H9 (cell line): Measurements from ENCODE around the gene DDX4. TPM values are rescaled to one million over a fixed set of nuclear protein-coding genes. Genes with fewer than 3 reads are reported as not detected.

ENCODE experiments used
- DNase-seq: peaks from one replicate; pipeline ENCODE4 v3.0.0-alpha.2; 2017
- H2AFZ ChIP-seq: one replicate; pipeline ENCODE4 v1.6.1; 2013; ENCODE audit warnings: mild to moderate bottlenecking, low read length, control low read depth, moderate library complexity
- H2AK5ac ChIP-seq: 2 replicates; pipeline ENCODE4 v1.6.1; 2013; ENCODE audit warnings: low read length, control low read depth, mixed read lengths; ENCODE audit not compliant: insufficient read length
- H2BK120ac ChIP-seq: one replicate; pipeline ENCODE4 v1.6.1; 2013; ENCODE audit warnings: low read depth, mild to moderate bottlenecking, low read length, control low read depth, inconsistent platforms; ENCODE audit not compliant: poor library complexity, severe bottlenecking
- H2BK12ac ChIP-seq: 2 replicates; pipeline ENCODE4 v1.6.1; 2013; ENCODE audit warnings: low read length, control low read depth, mixed read lengths, low read depth; ENCODE audit not compliant: insufficient read length
- H2BK15ac ChIP-seq: 2 replicates; pipeline ENCODE4 v1.6.1; 2013; ENCODE audit warnings: low read depth, low read length, control low read depth
- H2BK20ac ChIP-seq: one replicate; pipeline ENCODE4 v1.6.1; 2013; ENCODE audit warnings: low read depth, mild to moderate bottlenecking, low read length, control low read depth, inconsistent platforms; ENCODE audit not compliant: poor library complexity, severe bottlenecking
- H2BK5ac ChIP-seq: 2 replicates; pipeline ENCODE4 v1.6.1; 2013; ENCODE audit warnings: low read length, control low read depth, mixed read lengths; ENCODE audit not compliant: insufficient read length
- H3K14ac ChIP-seq: 2 replicates; pipeline ENCODE4 v1.6.1; 2013; ENCODE audit warnings: low read length, control low read depth; ENCODE audit not compliant: insufficient read depth
- H3K18ac ChIP-seq: 2 replicates; pipeline ENCODE4 v1.6.1; 2013; ENCODE audit warnings: low read depth, mild to moderate bottlenecking, mixed read lengths, low read length, control low read depth; ENCODE audit not compliant: insufficient read length
- H3K23ac ChIP-seq: 2 replicates; pipeline ENCODE4 v1.6.1; 2013; ENCODE audit warnings: low read length, control low read depth, mixed read lengths, low read depth; ENCODE audit not compliant: insufficient read length
- H3K23me2 ChIP-seq: 2 replicates; pipeline ENCODE4 v1.6.1; 2013; ENCODE audit warnings: low read depth, mild to moderate bottlenecking, mixed read lengths, low read length, control low read depth; ENCODE audit not compliant: insufficient read length, poor library complexity, severe bottlenecking
- H3K27ac ChIP-seq: 2 replicates; pipeline ENCODE4 v1.5.1; 2013; ENCODE audit warnings: low read length, control low read depth, mixed read lengths, low read depth; ENCODE audit not compliant: insufficient read length
- H3K27me3 ChIP-seq: 2 replicates; pipeline ENCODE4 v1.6.1; 2013; ENCODE audit warnings: low read length, control low read depth, inconsistent platforms; ENCODE audit not compliant: insufficient read depth
- H3K4ac ChIP-seq: 2 replicates; pipeline ENCODE4 v1.6.1; 2013; ENCODE audit warnings: low read depth, mild to moderate bottlenecking, control low read depth, inconsistent platforms, low read length, moderate library complexity
- H3K4me1 ChIP-seq: 2 replicates; pipeline ENCODE4 v1.6.1; 2013; ENCODE audit warnings: low read length, control low read depth, inconsistent platforms; ENCODE audit not compliant: insufficient read depth
- H3K4me2 ChIP-seq: 2 replicates; pipeline ENCODE4 v1.6.1; 2013; ENCODE audit warnings: low read length, control low read depth, mixed read lengths; ENCODE audit not compliant: insufficient read length, insufficient read depth
- H3K56ac ChIP-seq: 2 replicates; pipeline ENCODE4 v1.6.1; 2013; ENCODE audit warnings: low read depth, mild to moderate bottlenecking, mixed read lengths, low read length, control low read depth; ENCODE audit not compliant: insufficient read length
- H3K79me1 ChIP-seq: 2 replicates; pipeline ENCODE4 v1.6.1; 2013; ENCODE audit warnings: low read depth, mild to moderate bottlenecking, moderate library complexity, low read length, control low read depth, inconsistent platforms; ENCODE audit not compliant: insufficient read depth, poor library complexity, severe bottlenecking
- H3K79me2 ChIP-seq: 2 replicates; pipeline ENCODE4 v1.6.1; 2013; ENCODE audit warnings: low read length, control low read depth, inconsistent platforms; ENCODE audit not compliant: insufficient read depth
- H3K9ac ChIP-seq: 2 replicates; pipeline ENCODE4 v1.6.1; 2013; ENCODE audit warnings: low read length, control low read depth, mixed read lengths; ENCODE audit not compliant: insufficient read length; ENCODE audit errors: extremely low read depth
- H3K9me3 ChIP-seq: one replicate; pipeline ENCODE4 v1.6.1; 2013; ENCODE audit warnings: low read depth, low read length, inconsistent platforms; ENCODE audit not compliant: control insufficient read depth
- H3T11ph ChIP-seq: one replicate; pipeline ENCODE4 v1.6.1; 2013; ENCODE audit warnings: mild to moderate bottlenecking, low read length, control low read depth, inconsistent platforms
- H4K20me1 ChIP-seq: one replicate; pipeline ENCODE4 v1.6.1; 2013; ENCODE audit not compliant: control insufficient read depth, insufficient read length, insufficient read depth
- H4K5ac ChIP-seq: 2 replicates; pipeline ENCODE4 v1.6.1; 2013; ENCODE audit warnings: low read depth, mild to moderate bottlenecking, mixed read lengths, low read length, control low read depth; ENCODE audit not compliant: insufficient read length
- H4K8ac ChIP-seq: replicated peaks from 2 replicates; pipeline ENCODE4 v1.6.1; 2013; ENCODE audit warnings: low read length, control low read depth, mixed read lengths, low read depth; ENCODE audit not compliant: insufficient read length
- H4K91ac ChIP-seq: 2 replicates; pipeline ENCODE4 v1.6.1; 2013; ENCODE audit warnings: low read depth, mild to moderate bottlenecking, moderate library complexity, mixed read lengths, low read length, control low read depth; ENCODE audit not compliant: insufficient read length
- H3K27ac Mint-ChIP-seq, 3 experiments: 2 replicates in 2 of 3; 3 replicates in 1 of 3; pipeline ENCODE4 v1.8.0; 2020 to 2021; ENCODE audit warnings: mixed read lengths in 3 of 3, mild to moderate bottlenecking in 1 of 3, moderate library complexity in 1 of 3
- H3K27me3 Mint-ChIP-seq: 2 replicates; pipeline ENCODE4 v1.8.0; 2021; ENCODE audit warnings: low read depth, mild to moderate bottlenecking, moderate library complexity, mixed read lengths
- H3K36me3 Mint-ChIP-seq, 3 experiments: 2 replicates in 2 of 3; 3 replicates in 1 of 3; pipeline ENCODE4 v1.8.0; 2020 to 2021; ENCODE audit warnings: low read depth in 3 of 3, mixed read lengths in 3 of 3; ENCODE audit not compliant: insufficient read depth in 1 of 3
- H3K4me1 Mint-ChIP-seq, 2 experiments: 2 replicates each; pipeline ENCODE4 v1.8.0; 2020; ENCODE audit warnings: mixed read lengths in 2 of 2
- H3K4me3 Mint-ChIP-seq, 2 experiments: 2 replicates in 1 of 2; 3 replicates in 1 of 2; pipeline ENCODE4 v1.8.0; 2020 to 2021; ENCODE audit warnings: mild to moderate bottlenecking in 2 of 2, mixed read lengths in 2 of 2, moderate library complexity in 1 of 2
- H3K9me3 Mint-ChIP-seq, 2 experiments: 2 replicates in 1 of 2; 3 replicates in 1 of 2; pipeline ENCODE4 v1.8.0; 2020; ENCODE audit warnings: mild to moderate bottlenecking in 2 of 2, mixed read lengths in 2 of 2, moderate library complexity in 1 of 2
- WGBS: extraction: QIAGEN DNeasy Blood & Tissue Kit; methylation state at CpG from one replicate; pipeline ENCODE4 v1.1.7; 2013; ENCODE audit warnings: missing lambda C conversion rate, low lambda C conversion rate, mixed read lengths; ENCODE audit not compliant: insufficient read length; ENCODE audit errors: extremely low coverage; 5-methylcytosine and 5-hydroxymethylcytosine counted together
- total RNA-seq: library from RNA; stranded (reverse); gene quantifications from 2 replicates; pipeline ENCODE4 v1.2.1, GENCODE V29; 2021
- TF ChIP-seq, protein P1 (sequence below): fragments of 200-600 bp; sonication (generic); conservative IDR thresholded peaks from 3 replicates; pipeline ENCODE4 v1.8.0; 2021; ENCODE audit warnings: antibody characterized with exemption, mild to moderate bottlenecking

Gene DDX4
- total RNA-seq, 1 experiment from 2014 or later: not detected

DNA sequence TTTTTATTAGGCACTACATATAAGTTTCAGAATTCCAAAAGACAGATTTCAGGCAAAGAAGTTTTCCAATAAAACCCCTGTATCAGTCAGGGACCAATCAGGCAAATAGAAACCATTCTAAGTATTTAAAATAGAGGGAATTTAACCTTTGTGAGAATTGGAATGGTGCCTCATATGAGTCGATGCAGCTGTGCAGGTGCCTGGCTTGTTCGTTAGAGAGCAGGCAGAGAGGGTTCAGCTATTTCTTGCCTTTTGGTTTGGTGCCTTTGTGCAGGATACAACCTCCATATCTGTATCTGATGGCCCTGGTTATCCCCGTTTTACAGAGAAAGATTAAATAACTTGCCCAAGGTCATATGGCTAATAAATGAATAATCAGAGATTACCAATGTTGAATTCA lies 6.0 kb upstream of the DDX4 start:
- no peak overlapping the region for H4K8ac ChIP-seq
- H2AK5ac ChIP-seq: no peak overlapping the region
- H3K23me2 ChIP-seq: no peaks in the 10 kb centered on the region
- no peak overlapping the region for H3K14ac ChIP-seq
- no peak overlapping the region for H3K56ac ChIP-seq
- no peak overlapping the region for H3K4me3 Mint-ChIP-seq
- no peak overlapping the region for H3K9ac ChIP-seq
- no peaks in the 10 kb centered on the region for H3K79me2 ChIP-seq
- no peak overlapping the region for H3K18ac ChIP-seq
- no peaks in the 10 kb centered on the region for H3K36me3 Mint-ChIP-seq
- H3K4ac ChIP-seq: no peak overlapping the region
- H4K5ac ChIP-seq: no peak overlapping the region
- H3K27me3 ChIP-seq: no peaks in the 10 kb centered on the region
- H4K91ac ChIP-seq: no peak overlapping the region
- no peak overlapping the region for H3K27ac Mint-ChIP-seq
- H3K4me1 ChIP-seq: no peaks in the 10 kb centered on the region
- no CpG with 5 or more reads among the region's 3 CpGs for WGBS
- DNase-seq: no peak
- H3T11ph ChIP-seq: no peak overlapping the region
- H3K9me3 ChIP-seq: no peaks in the 10 kb centered on the region
- H2BK15ac ChIP-seq: no peak overlapping the region
- no peak overlapping the region for H2BK20ac ChIP-seq
- TF ChIP-seq, protein P1, sequence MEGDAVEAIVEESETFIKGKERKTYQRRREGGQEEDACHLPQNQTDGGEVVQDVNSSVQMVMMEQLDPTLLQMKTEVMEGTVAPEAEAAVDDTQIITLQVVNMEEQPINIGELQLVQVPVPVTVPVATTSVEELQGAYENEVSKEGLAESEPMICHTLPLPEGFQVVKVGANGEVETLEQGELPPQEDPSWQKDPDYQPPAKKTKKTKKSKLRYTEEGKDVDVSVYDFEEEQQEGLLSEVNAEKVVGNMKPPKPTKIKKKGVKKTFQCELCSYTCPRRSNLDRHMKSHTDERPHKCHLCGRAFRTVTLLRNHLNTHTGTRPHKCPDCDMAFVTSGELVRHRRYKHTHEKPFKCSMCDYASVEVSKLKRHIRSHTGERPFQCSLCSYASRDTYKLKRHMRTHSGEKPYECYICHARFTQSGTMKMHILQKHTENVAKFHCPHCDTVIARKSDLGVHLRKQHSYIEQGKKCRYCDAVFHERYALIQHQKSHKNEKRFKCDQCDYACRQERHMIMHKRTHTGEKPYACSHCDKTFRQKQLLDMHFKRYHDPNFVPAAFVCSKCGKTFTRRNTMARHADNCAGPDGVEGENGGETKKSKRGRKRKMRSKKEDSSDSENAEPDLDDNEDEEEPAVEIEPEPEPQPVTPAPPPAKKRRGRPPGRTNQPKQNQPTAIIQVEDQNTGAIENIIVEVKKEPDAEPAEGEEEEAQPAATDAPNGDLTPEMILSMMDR: no peak
- H3K4me1 Mint-ChIP-seq: peaks cover 0 to 7% of the 10 kb centered on the region in 2 experiments; a peak in 1 of 4 replicates
- H3K4me2 ChIP-seq: no peak overlapping the region
- H3K79me1 ChIP-seq: no peaks in the 10 kb centered on the region
- no peak overlapping the region for H3K27ac ChIP-seq
- H2BK120ac ChIP-seq: no peak overlapping the region
- H2AFZ ChIP-seq: no peak overlapping the region
- H3K9me3 Mint-ChIP-seq: no peaks in the 10 kb centered on the region; a peak in 1 of 5 replicates
- no peak overlapping the region for H2BK5ac ChIP-seq
- no peak overlapping the region for H2BK12ac ChIP-seq
- no peaks in the 10 kb centered on the region; the same call in 1 of the 2 replicates for H3K27me3 Mint-ChIP-seq
- no peaks in the 10 kb centered on the region for H4K20me1 ChIP-seq
- no peak overlapping the region for H3K23ac ChIP-seq
